CD4-positive, alpha-beta T cell treated with Interleukin-4 for 4 hours (primary cell): ENCODE measurements around the gene LENG1.
"Not testable (repeated sequence)": the region's sequence is repeated elsewhere in the genome, so short reads cannot be mapped to it uniquely, and the experiment has no call there.

ENCODE experiments used
- DNase-seq: peaks from one replicate; pipeline ENCODE4 v3.0.0-alpha.2; 2020

Gene LENG1

GRCh38 chr19:54189145-54189734 is 29.7 kb upstream of the LENG1 start, which contains the start of gene MBOAT7:
TSS of gene MBOAT7 (minus strand) at chr19:54189580. CDS start at chr19:54188508, 1,072 bp downstream.
- no peak for DNase-seq

DNA sequence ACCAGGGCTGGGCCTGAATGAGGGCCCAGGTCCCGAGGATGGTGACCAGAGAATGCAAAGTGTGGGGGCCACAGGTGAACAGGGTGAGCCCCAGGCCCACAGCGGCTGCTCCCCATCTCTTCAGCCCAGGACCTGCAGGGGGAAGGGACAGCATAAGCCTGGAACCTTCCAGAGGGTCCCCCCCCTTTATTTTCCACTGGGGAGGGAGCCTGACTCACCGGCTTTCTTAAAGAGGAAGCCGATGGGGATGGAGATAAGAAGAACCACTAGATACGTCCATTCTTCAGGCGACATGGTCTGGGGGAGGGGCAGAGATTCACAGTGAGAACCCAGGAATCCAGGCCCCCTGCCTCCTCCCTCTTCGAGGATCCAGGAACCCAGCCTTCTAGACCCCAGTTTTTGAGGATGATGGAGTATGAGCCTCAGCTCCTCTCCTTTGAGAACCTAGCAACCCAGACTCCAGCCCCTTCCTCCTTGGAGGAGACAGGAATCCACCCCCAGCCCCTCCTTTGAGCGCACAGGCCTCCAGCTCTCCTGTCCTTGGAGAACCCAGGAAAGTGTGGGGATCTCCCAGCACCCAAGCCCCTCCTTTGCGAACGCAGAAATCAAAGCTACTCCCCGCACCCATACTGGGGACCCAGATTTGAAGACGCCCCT is 28.8 kb upstream of the LENG1 start:
- peak; percentile 68 for DNase-seq

DNA sequence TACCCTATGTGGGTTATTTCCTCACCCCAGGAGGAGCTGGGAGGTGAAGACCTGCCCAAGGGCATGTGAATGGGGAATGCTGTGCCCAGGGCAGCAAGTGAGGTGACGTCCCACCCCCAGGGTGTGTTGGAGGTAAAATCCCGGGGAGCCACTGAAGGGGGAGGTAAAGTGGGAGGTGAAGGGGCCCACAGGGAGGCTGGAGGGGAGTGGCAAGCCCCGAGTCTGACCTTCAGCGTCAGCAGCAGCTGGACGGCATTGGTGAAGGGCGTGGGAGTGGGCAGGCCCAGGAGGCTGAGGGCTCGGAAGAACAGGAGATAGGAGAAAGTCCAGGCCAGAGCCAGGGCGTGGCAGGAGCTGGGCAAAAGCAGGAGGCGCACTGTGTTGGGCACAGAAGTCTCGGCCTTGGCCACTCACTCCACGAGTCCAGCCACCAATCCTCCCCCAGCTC is 27.4 kb upstream of the LENG1 start:
- no peak for DNase-seq

DNA sequence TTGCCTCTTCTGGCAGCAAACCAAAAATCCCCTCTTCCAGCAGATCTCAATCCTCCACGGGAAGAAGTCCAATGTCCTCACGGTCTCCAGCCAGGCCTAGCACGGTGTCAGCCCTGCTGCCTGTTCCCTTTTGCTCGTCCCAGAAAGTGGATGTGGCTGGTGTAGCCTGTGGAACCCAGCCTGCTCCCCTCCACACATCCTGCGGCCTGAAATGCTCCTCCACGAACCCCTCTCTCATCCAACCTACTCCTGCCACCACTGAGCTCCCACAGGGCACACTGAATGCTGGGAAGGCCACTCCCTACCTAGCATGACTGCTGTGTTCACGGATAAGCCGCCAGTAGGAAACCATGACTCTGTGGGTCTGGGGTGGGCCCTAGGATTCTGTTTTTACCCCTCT is 26.8 kb upstream of the LENG1 start:
- no peak for DNase-seq

DNA sequence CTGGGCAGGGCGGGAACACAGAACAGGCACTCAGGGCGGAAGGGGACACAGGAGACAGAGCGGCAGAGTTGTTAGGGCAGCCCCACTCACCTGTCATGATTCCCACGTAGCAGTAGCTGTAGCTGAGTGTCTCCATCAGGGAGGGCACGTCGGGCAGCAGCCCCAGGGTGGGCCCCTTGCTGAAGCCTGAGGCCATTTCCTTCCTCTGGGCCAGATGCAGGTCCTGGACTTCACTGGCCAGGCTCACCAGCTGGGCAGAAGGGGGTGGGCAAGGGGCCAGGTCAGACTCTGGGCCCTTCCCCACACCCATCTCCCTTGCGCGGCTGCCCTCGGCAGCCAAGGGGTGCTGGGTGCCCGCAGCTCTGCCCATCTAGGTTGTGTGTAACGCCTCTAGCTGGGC is 23.9 kb upstream of the LENG1 start:
- no peak for DNase-seq

GRCh38 chr19:54181894-54182293 is 22.4 kb upstream of the LENG1 start:
- DNase-seq = not testable (repeated sequence)

DNA sequence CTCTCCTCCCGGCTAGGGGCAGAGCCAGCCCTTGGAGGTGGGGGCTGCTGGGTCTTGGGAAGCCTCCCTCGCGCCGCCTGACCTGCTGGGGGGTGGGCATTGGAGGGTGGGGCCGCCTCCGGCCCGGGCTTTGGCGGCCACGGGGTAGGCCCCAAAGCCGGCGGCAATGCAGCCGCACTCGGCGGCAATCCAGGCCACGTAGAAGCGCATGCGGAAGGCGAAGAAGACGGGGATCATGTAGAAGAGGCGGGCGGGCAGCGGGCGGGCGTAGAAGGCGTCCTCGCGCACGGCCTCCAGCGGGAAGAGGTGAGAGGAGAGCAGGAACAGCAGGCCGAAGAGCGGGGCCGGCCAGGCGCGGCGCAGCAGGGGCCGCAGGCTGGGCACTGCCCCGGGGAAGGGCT is 21.2 kb upstream of the LENG1 start:
- no peak for DNase-seq

- no peak for DNase-seq
Observed at GRCh38 chr19:54179921-54180461, 20.5 kb upstream of the LENG1 start.

DNA sequence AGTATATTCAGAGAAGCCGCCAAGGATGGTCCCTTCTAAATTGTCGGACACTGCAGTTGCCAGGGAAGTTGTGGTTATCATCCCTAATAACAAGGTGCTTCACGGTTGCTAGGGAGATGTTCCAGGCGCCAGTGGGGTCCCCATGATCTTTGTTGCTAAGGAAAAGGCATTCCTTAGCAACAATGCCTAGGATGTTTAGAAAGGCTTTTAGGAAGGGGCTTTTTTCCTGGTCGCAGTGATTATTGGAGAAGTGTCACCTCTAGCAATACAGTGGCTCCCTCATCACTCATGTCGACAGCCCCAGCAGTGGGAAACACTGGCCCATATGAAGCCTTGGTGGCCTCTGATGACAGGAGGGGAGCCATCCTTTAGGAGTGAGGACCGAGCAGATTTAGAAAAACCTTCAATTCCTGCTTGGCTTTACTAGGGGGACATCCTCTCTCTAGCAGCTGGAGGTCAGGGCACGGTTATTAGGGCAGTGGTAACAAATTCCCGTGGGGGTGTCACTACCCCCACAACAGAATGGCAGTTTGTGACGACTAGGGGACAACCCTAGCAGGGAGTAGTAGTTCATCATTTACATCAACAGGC is 19.8 kb upstream of the LENG1 start:
- no peak for DNase-seq

DNA sequence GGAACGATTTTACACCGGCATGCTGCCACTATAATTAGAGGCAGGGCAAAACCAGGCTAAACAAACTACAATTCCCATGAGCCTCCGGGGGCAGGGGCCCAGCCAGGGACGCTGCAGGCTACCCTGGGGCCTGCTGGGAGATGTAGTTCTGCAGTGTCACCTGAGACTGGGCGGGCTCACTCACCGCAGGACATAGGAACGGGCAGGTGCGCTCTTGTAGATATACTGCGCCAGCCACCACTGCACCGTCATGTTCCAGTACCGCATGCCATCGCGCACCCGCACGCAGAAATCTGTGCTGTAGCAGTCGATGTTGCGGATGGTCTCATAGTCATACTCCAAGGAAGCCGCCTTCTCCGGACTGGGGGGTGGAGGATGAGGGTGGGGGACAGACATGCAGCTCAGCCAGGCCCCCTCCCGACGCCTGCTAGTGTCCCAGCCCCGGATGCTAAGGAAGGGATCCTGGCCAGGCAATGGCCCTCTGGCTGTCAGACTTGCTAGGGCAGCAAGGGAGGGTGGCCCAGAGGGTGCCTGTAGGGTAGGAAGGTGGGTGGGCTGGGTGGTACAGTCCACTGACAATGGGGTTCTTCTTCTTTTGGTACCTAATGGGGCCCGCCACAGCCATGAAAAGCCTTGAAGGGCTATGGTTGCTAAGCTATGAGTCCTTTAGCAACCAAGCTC is 19.2 kb upstream of the LENG1 start:
- DNase-seq = no peak

- DNase-seq = no peak
Observed at GRCh38 chr19:54173951-54174834, 14.7 kb upstream of the LENG1 start.

DNA sequence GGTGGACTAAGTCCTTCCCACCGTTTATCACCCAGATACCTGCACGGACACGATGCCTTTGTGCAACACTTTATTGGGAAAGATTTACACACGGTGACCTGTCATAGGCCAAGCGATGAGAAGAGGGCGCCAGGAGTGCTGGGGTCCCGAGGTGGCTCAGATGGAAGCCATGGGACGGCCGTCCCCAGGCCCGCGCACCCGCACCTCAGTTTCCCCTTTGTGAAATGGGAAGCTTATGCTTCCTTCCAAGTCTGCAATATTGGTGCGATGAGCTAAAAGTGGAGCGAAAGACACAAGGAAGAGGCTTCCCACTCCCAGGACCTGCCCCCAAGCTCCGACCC is 13.8 kb upstream of the LENG1 start:
- no peak for DNase-seq

DNA sequence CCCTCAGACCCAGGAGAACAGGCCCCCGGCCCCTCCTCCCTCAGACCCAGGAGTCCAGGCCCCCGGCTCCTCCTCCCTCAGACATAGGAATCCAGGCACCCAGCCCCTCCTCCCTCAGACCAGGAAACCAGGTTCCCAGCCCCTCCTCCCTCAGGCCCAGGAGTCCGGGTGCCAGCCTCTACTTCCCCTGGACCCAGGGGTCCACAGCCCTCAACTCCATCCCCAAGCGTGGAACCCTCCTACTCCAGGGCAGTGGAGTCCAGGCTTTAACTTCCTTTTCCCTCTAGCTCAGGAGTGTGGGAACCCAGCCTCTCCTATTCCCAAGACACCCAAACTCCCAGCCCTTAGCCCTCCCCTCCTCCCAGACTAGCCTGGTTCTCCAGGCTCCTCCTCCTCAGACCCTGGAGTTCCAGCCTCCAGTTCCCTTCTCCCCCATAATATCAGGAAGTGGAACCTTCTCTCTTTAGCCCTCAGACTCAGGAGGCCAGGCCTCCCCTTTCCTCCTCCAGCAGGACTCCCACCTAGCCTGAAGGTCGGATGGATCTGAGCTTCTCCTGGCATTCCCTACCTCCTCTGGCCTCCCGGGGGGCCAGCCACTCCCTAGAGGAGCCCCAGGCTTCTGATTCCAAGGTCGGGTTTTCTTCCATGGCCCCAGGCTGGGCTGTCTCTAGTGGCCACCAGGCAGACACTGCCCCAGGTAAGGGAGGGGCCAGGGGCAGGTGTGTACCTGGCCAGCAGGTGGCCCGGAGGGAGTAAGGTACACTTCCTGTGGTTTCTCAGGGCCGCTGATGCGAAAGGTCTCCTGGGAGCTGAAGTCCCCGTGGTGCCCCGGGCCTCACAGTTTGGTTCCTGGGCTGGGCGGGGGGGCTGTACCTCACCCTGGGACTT is 13.2 kb upstream of the LENG1 start, which contains the start of gene TMC4:
TSS of gene TMC4 (minus strand) at position 690 of the 888 bp plus-strand sequence. CDS start at position 647, 43 bp downstream.
- DNase-seq = no peak

- DNase-seq = not testable (repeated sequence)
Observed at GRCh38 chr19:54171736-54172431, 12.4 kb upstream of the LENG1 start.

- DNase-seq = no peak
Observed at GRCh38 chr19:54169149-54169740, 9.7 kb upstream of the LENG1 start.

DNA sequence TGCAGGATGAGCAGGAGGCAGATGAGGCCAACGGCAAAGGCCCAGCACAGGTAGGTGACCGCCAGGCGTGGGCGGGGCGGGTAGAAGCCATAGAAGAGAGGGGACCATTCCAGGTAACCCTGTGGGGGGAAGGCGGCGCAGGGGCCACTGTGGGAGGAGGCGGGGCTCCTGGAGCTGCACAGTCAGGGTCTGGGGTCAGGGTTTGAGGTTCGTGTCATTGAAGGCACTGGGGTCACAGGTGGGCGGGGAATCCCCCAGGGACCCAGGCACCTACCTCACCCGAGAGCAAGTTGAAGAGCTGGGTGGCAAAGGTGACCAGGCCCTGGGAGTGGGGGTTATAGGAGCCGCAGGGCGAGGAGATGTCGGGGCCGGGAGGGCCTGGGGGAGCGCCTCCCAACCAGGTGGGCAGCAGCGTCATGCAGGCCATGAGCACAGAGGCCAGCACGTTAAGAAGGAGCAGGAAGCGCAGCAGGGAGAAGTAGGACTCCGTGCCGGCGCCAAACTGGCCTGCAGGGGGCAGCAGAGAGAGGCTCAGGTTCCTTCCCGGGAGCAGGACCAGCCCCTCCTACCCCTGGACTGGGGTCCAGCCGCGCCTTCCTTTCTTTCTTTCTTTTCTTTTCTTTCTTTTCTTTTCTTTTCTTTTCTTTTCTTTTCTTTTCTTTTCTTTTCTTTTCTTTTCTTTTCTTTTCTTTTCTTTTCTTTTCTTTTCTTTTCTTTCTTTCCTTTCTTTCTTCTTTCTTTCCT is 8.8 kb upstream of the LENG1 start:
- DNase-seq = peak; percentile 78

DNA sequence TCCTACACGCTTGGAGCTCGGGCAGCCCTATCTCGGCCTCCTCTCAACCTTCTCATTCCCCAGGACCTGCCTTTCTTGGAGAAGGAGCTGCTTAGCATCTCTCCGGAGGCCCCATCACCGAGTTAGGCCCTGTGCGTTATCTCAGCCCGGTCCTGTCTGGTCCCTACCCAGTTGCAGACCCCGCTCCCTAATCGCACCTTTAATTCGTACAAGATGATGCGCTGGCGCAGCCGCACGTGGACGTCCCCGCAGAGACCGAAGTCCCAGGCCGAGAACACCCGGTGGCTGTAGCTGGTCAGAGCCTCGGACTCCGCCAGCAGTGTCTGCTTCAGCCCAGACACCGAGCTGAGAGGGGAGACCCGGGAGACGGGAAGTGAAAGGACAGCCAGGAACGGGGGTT is 5.7 kb upstream of the LENG1 start:
- no peak for DNase-seq

DNA sequence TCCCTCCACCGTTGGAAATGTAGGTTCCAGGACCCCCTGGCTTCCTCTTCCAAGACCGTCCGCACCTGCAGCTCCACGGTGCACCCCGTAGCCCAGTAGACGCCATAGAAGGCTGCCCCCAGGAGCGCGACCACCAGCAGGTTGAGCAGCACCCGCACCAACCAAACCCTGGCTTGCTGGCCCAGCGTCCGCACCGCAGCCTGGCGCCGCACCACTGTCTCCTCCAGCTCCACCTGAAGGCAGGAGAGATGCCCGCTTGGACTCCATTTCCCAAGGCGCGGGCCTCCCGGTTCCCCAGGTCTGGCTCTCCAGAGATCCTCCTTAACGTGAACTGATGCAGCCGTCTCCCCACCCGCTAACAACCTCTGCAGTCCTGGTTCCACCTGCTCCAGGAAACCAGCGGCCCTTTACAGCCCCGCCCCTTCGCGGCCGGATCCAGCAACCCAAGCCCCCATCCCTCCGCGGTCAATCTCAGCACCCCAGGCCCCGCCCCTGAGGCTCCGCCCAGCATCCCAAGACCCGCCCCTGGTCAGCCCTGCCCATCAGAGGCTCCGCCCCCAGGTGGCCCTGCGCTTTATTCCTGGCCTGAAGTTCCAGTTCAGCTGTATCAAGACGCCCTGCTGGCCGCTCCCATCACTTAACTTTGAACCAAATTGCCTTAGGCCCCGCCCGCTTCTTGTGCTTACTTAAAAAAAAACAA is 5.0 kb upstream of the LENG1 start:
- peak; percentile 47 for DNase-seq

GRCh38 chr19:54162884-54163283 is 3.4 kb upstream of the LENG1 start:
- no peak for DNase-seq
